HCT116 (cell line): ENCODE measurements around the gene SGMS2. TPM values are rescaled to one million over a fixed set of nuclear protein-coding genes. Genes with fewer than 3 reads are reported as not detected.

Experiments
- ATAC-seq: fragments of 200-7000 bp; cut with Tn5 transposase; 2 replicates; pipeline ENCODE4 v1.9.1; 2020; ENCODE audit warnings: mild to moderate bottlenecking, moderate library complexity
- BruUV-seq: library from RNA; stranded (reverse); fragments of 400-500 nt; replicated peaks from 2 replicates; lab custom pipeline; 2021; lab: Mats Ljungman, UMichigan
- CTCF ChIA-PET: fragments of 300-600 bp; sonication (Branson Sonifier 250); formaldehyde crosslinking; loops from one replicate; lab custom pipeline; 2021; ENCODE audit warnings: antibody characterized with exemption; lab: Charles Lee
- POLR2A ChIA-PET: fragments of 300-600, 350-600 bp; sonication (Branson Sonifier 250); formaldehyde crosslinking; loops from one replicate; lab custom pipeline; 2021; ENCODE audit warnings: antibody characterized with exemption; lab: Charles Lee
- RAD21 ChIA-PET, 2 experiments: fragments of 300-600 bp; sonication (Branson Sonifier 250); formaldehyde crosslinking; loops; one replicate each; lab custom pipeline; 2023; ENCODE audit warnings: low total read pairs in 2 of 2; ENCODE audit not compliant: uncharacterized antibody in 2 of 2, unreplicated experiment in 2 of 2, low non-redundant PET in 1 of 2; lab: Charles Lee
- DNase-seq: peaks from one replicate; pipeline ENCODE4 v3.0.0-alpha.2; 2010; ENCODE audit warnings: low read depth, low spot score
- H2AFZ ChIP-seq: fragments of 200-600 bp; shearing (Covaris generic), sonication (generic); 2 replicates; pipeline ENCODE4 v1.6.1; 2017; ENCODE audit warnings: low read depth, mixed run types, mixed read lengths, antibody characterized with exemption, low read length; ENCODE audit not compliant: poor library complexity, severe bottlenecking
- H3K27ac ChIP-seq: 2 replicates; pipeline ENCODE4 v1.5.1; 2012; ENCODE audit warnings: low read depth, low read length
- H3K27me3 ChIP-seq: fragments of 200-600 bp; sonication (generic); 2 replicates; pipeline ENCODE4 v1.6.1; 2016; ENCODE audit warnings: mixed run types, low read length, mixed read lengths; ENCODE audit not compliant: insufficient read depth
- H3K36me3 ChIP-seq, 2 experiments: fragments of 200-500 bp in 1 of 2; fragments of 200-600 bp in 1 of 2; sonication (Bioruptor generic) in 1 of 2; sonication (generic) in 1 of 2; 2 replicates each; pipeline versions ENCODE4 v1.5.1 to v1.6.1; 2014 to 2016; ENCODE audit warnings: low read length in 2 of 2, inconsistent platforms in 1 of 2, mixed read lengths in 1 of 2, mixed run types in 1 of 2; ENCODE audit not compliant: insufficient read depth in 2 of 2, control insufficient read depth in 1 of 2
- H3K4me1 ChIP-seq, 2 experiments: fragments of 200-600 bp in 1 of 2; sonication (generic) in 1 of 2; 2 replicates each; pipeline versions ENCODE4 v1.5.1 to v1.6.1; 2012 to 2017; ENCODE audit warnings: low read length in 2 of 2, inconsistent platforms in 1 of 2, mild to moderate bottlenecking in 1 of 2, mixed read lengths in 1 of 2, mixed run types in 1 of 2, moderate library complexity in 1 of 2; ENCODE audit not compliant: insufficient read depth in 2 of 2, control insufficient read depth in 1 of 2
- H3K4me2 ChIP-seq: fragments of 200-600 bp; sonication (generic); 2 replicates; pipeline ENCODE4 v1.6.1; 2017; ENCODE audit warnings: mixed run types, low read length, mixed read lengths
- H3K4me3 ChIP-seq, 2 experiments: fragments of 200-600 bp in 1 of 2; sonication (generic) in 1 of 2; replicated peaks in 1 of 2; 2 replicates each; pipeline ENCODE4 v1.5.1; 2011 to 2016; ENCODE audit warnings: low read length in 2 of 2, control low read depth in 1 of 2, low read depth in 1 of 2, mild to moderate bottlenecking in 1 of 2, mixed read lengths in 1 of 2, mixed run types in 1 of 2
- H3K79me2 ChIP-seq: fragments of 200-600 bp; sonication (generic); 2 replicates; pipeline ENCODE4 v1.6.1; 2017; ENCODE audit warnings: mild to moderate bottlenecking, mixed run types, low read length, moderate library complexity, mixed read lengths; ENCODE audit not compliant: insufficient read depth
- H3K9ac ChIP-seq: fragments of 200-600 bp; sonication (generic); 2 replicates; pipeline ENCODE4 v1.6.1; 2016; ENCODE audit warnings: low read length, mixed read lengths
- H3K9me2 ChIP-seq: fragments of 200-600 bp; sonication (generic), shearing (Covaris generic); 2 replicates; pipeline ENCODE4 v1.6.1; 2017; ENCODE audit warnings: mixed run types, mild to moderate bottlenecking, moderate library complexity; ENCODE audit not compliant: insufficient read depth
- H3K9me3 ChIP-seq, 2 experiments: fragments of 200-500 bp in 1 of 2; fragments of 200-600 bp in 1 of 2; sonication (Bioruptor generic) in 1 of 2; sonication (generic) in 1 of 2; 2 replicates each; pipeline ENCODE4 v1.6.1; 2014 to 2017; ENCODE audit warnings: low read length in 2 of 2, mixed read lengths in 2 of 2, inconsistent platforms in 1 of 2, low read depth in 1 of 2, mild to moderate bottlenecking in 1 of 2, mixed run types in 1 of 2, moderate library complexity in 1 of 2; ENCODE audit not compliant: control insufficient read depth in 1 of 2, insufficient read depth in 1 of 2
- H4K20me1 ChIP-seq: fragments of 200-600 bp; sonication (generic), shearing (Covaris generic); 2 replicates; pipeline ENCODE4 v1.6.1; 2017; ENCODE audit warnings: mixed run types, mild to moderate bottlenecking, moderate library complexity; ENCODE audit not compliant: insufficient read depth
- CEBPB ChIP-seq: IDR thresholded peaks from 2 replicates; pipeline ENCODE4 v1.6.1; 2012; ENCODE audit warnings: low read depth
- EGR1 ChIP-seq: IDR thresholded peaks from 2 replicates; pipeline ENCODE4 v1.6.1; 2012; ENCODE audit warnings: low read depth
- ELF1 ChIP-seq: IDR thresholded peaks from 2 replicates; pipeline ENCODE4 v1.6.1; 2012; ENCODE audit warnings: low read depth, borderline replicate concordance
- EZH2phosphoT487 ChIP-seq: fragments of 200-600 bp; IDR thresholded peaks from 2 replicates; pipeline ENCODE4 v1.6.1; 2018; ENCODE audit warnings: antibody characterized with exemption, borderline replicate concordance
- FOSL1 ChIP-seq: IDR thresholded peaks from 2 replicates; pipeline ENCODE4 v1.6.1; 2012; ENCODE audit warnings: low read depth
- JUND ChIP-seq: IDR thresholded peaks from 2 replicates; pipeline ENCODE4 v1.6.1; 2012
- POLR2A ChIP-seq: IDR thresholded peaks from 2 replicates; pipeline ENCODE4 v1.7.0; 2011; ENCODE audit warnings: borderline replicate concordance; ENCODE audit not compliant: insufficient read depth, insufficient read length; ENCODE audit errors: extremely low read depth
- POLR2AphosphoS5 ChIP-seq: IDR thresholded peaks from 2 replicates; pipeline ENCODE4 v1.6.1; 2011; ENCODE audit warnings: mild to moderate bottlenecking, low read depth, low read length, moderate library complexity
- RAD21 ChIP-seq: IDR thresholded peaks from 2 replicates; pipeline ENCODE4 v1.6.1; 2012; ENCODE audit warnings: low read depth, mild to moderate bottlenecking
- SIN3A ChIP-seq: IDR thresholded peaks from 2 replicates; pipeline ENCODE4 v1.6.1; 2012; ENCODE audit warnings: low read depth
- SRF ChIP-seq: IDR thresholded peaks from 2 replicates; pipeline ENCODE4 v1.6.1; 2012; ENCODE audit warnings: low read depth
- YY1 ChIP-seq: IDR thresholded peaks from 2 replicates; pipeline ENCODE4 v1.6.1; 2011; ENCODE audit warnings: low read length, low read depth, moderate library complexity, mild to moderate bottlenecking; ENCODE audit not compliant: insufficient replicate concordance; ENCODE audit errors: extremely low read depth
- ZFX ChIP-seq: fragments of 450-650 bp; IDR thresholded peaks from 2 replicates; pipeline ENCODE4 v1.6.1; 2017
- ZNF274 ChIP-seq: fragments of 200-500 bp; sonication (Bioruptor generic); IDR thresholded peaks from 2 replicates; pipeline ENCODE4 v1.6.1; 2014; ENCODE audit warnings: mild to moderate bottlenecking, low read depth, low read length, inconsistent platforms
- intact Hi-C: fragments of 100-400 bp; cut with micrococcal nuclease; formaldehyde crosslinking; loops from 2 replicates; pipeline ENCODE4 v1.10.0; 2022
- total RNA-seq: library from RNA; stranded (reverse); gene quantifications from one replicate; pipeline ENCODE4 v1.2.1, GENCODE V29; 2021; ENCODE audit not compliant: unreplicated experiment
- TF ChIP-seq, protein P1 (sequence below): IDR thresholded peaks from 2 replicates; pipeline ENCODE4 v1.6.1; 2012; ENCODE audit warnings: low read depth
- TF ChIP-seq, protein P2 (sequence below): IDR thresholded peaks from 2 replicates; pipeline ENCODE4 v1.6.1; 2012
- TF ChIP-seq, protein P3 (sequence below): IDR thresholded peaks from 2 replicates; pipeline ENCODE4 v1.6.1; 2011; ENCODE audit warnings: mild to moderate bottlenecking, low read length, moderate library complexity; ENCODE audit not compliant: insufficient replicate concordance; ENCODE audit errors: extremely low read depth
- TF ChIP-seq, protein P4 (sequence below), 3 experiments: fragments of 200-600 bp in 1 of 3; sonication (generic) in 1 of 3; IDR thresholded peaks in 2 of 3; conservative IDR thresholded peaks in 1 of 3; 2 replicates each; pipeline ENCODE4 v1.5.1; 2012 to 2017; ENCODE audit warnings: low read depth in 2 of 3, low read length in 2 of 3, antibody characterized with exemption in 1 of 3, borderline replicate concordance in 1 of 3, control low read depth in 1 of 3, mild to moderate bottlenecking in 1 of 3, mixed read lengths in 1 of 3, mixed run types in 1 of 3, moderate library complexity in 1 of 3; ENCODE audit not compliant: insufficient read depth in 1 of 3

The SGMS2 gene
- total RNA-seq, 1 experiment from 2014 or later: 36.6 TPM

DNA sequence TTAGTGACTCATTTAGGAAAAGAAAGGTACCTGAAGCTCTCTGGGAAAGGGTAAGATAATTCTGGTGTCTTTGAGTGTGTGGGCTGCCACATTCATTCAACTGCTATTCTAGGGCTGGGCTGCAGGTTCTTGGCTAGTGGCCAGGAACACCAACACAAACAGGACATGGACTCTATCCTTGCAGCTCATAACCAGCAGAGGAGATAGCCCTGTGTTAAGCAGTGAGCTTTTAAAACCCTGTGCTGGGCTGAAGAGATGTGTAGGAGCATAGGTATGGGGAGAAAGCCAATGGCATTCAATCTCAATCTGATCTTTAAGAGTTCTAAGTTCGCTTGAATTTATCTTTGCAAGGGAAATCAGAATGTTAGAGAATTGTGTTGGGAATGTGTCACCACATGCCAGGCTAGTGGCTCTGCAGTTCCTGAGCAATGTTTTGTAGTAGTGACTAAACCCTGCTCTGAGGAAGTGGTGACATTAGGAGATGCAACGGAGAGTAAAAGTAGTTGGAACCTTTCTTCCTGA lies 39.2 kb downstream of the SGMS2 start:
- peaks cover 17 to 27% of the 10 kb centered on the region in 2 experiments for H3K4me1 ChIP-seq
- H3K27ac ChIP-seq: peak overlapping the region; percentile 0; the same call in 1 of the 2 replicates
- DNase-seq: peak; percentile 48
- intact Hi-C loops: no loop called here
- H3K36me3 ChIP-seq: no peaks in the 10 kb centered on the region
- CTCF ChIA-PET: no interaction called here
- peak overlapping the region; percentile 57 for H3K4me2 ChIP-seq
- no peaks in the 10 kb centered on the region for H3K9me3 ChIP-seq
- peak; percentile 86 for ATAC-seq
- no peaks in the 10 kb centered on the region for H3K9me2 ChIP-seq
- H3K79me2 ChIP-seq: no peaks in the 10 kb centered on the region
- H3K4me3 ChIP-seq: no peak overlapping the region
- no peaks in the 10 kb centered on the region for H4K20me1 ChIP-seq
- RAD21 ChIA-PET: no interaction called here
- BruUV-seq: no TSS peak
- peak overlapping the region; percentile 28; the same call in 1 of the 2 replicates for H3K9ac ChIP-seq
- POLR2A ChIA-PET: interaction anchor here (0.9 kb wide), 1 partner anchor 36 kb away, joined by 3 read pairs; no protein-coding TSS in a partner anchor
- TF ChIP-seq ZFX: no peak
- TF ChIP-seq SIN3A: no peak
- no peak for TF ChIP-seq RAD21
- no peak for TF ChIP-seq ZNF274
- TF ChIP-seq YY1: no peak
- TF ChIP-seq EGR1: no peak
- TF ChIP-seq FOSL1: no peak
- no peak for TF ChIP-seq POLR2A
- no peak for TF ChIP-seq EZH2phosphoT487
- TF ChIP-seq, protein P1, sequence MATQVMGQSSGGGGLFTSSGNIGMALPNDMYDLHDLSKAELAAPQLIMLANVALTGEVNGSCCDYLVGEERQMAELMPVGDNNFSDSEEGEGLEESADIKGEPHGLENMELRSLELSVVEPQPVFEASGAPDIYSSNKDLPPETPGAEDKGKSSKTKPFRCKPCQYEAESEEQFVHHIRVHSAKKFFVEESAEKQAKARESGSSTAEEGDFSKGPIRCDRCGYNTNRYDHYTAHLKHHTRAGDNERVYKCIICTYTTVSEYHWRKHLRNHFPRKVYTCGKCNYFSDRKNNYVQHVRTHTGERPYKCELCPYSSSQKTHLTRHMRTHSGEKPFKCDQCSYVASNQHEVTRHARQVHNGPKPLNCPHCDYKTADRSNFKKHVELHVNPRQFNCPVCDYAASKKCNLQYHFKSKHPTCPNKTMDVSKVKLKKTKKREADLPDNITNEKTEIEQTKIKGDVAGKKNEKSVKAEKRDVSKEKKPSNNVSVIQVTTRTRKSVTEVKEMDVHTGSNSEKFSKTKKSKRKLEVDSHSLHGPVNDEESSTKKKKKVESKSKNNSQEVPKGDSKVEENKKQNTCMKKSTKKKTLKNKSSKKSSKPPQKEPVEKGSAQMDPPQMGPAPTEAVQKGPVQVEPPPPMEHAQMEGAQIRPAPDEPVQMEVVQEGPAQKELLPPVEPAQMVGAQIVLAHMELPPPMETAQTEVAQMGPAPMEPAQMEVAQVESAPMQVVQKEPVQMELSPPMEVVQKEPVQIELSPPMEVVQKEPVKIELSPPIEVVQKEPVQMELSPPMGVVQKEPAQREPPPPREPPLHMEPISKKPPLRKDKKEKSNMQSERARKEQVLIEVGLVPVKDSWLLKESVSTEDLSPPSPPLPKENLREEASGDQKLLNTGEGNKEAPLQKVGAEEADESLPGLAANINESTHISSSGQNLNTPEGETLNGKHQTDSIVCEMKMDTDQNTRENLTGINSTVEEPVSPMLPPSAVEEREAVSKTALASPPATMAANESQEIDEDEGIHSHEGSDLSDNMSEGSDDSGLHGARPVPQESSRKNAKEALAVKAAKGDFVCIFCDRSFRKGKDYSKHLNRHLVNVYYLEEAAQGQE: no peak
- TF ChIP-seq, protein P2, sequence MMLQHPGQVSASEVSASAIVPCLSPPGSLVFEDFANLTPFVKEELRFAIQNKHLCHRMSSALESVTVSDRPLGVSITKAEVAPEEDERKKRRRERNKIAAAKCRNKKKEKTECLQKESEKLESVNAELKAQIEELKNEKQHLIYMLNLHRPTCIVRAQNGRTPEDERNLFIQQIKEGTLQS: no peak
- TF ChIP-seq, protein P3, sequence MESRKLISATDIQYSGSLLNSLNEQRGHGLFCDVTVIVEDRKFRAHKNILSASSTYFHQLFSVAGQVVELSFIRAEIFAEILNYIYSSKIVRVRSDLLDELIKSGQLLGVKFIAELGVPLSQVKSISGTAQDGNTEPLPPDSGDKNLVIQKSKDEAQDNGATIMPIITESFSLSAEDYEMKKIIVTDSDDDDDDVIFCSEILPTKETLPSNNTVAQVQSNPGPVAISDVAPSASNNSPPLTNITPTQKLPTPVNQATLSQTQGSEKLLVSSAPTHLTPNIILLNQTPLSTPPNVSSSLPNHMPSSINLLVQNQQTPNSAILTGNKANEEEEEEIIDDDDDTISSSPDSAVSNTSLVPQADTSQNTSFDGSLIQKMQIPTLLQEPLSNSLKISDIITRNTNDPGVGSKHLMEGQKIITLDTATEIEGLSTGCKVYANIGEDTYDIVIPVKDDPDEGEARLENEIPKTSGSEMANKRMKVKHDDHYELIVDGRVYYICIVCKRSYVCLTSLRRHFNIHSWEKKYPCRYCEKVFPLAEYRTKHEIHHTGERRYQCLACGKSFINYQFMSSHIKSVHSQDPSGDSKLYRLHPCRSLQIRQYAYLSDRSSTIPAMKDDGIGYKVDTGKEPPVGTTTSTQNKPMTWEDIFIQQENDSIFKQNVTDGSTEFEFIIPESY: no peak
- TF ChIP-seq POLR2AphosphoS5: no peak
- no peak for TF ChIP-seq CEBPB
- no peak for TF ChIP-seq JUND
- no peak for TF ChIP-seq SRF
- TF ChIP-seq, protein P4, sequence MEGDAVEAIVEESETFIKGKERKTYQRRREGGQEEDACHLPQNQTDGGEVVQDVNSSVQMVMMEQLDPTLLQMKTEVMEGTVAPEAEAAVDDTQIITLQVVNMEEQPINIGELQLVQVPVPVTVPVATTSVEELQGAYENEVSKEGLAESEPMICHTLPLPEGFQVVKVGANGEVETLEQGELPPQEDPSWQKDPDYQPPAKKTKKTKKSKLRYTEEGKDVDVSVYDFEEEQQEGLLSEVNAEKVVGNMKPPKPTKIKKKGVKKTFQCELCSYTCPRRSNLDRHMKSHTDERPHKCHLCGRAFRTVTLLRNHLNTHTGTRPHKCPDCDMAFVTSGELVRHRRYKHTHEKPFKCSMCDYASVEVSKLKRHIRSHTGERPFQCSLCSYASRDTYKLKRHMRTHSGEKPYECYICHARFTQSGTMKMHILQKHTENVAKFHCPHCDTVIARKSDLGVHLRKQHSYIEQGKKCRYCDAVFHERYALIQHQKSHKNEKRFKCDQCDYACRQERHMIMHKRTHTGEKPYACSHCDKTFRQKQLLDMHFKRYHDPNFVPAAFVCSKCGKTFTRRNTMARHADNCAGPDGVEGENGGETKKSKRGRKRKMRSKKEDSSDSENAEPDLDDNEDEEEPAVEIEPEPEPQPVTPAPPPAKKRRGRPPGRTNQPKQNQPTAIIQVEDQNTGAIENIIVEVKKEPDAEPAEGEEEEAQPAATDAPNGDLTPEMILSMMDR (IDR thresholded peaks at IDR 0.05 in 2 of 3, conservative IDR thresholded peaks at IDR 0.05 in 1 of 3; ENCODE audit: borderline replicate concordance in 1 of 3, insufficient read depth in 1 of 3, low read depth in 2 of 3, low read length in 2 of 3): no peak
- no peak for TF ChIP-seq ELF1
- no peaks in the 10 kb centered on the region for H3K27me3 ChIP-seq
- no peak overlapping the region for H2AFZ ChIP-seq
